ENCODE data around the gene MTHFD2L. TPM values are rescaled to one million over a fixed set of nuclear protein-coding genes. Genes with fewer than 3 reads are reported as not detected.

The MTHFD2L gene
- total RNA-seq, result 9.1 and 9.2 TPM in 2 replicates

DNA sequence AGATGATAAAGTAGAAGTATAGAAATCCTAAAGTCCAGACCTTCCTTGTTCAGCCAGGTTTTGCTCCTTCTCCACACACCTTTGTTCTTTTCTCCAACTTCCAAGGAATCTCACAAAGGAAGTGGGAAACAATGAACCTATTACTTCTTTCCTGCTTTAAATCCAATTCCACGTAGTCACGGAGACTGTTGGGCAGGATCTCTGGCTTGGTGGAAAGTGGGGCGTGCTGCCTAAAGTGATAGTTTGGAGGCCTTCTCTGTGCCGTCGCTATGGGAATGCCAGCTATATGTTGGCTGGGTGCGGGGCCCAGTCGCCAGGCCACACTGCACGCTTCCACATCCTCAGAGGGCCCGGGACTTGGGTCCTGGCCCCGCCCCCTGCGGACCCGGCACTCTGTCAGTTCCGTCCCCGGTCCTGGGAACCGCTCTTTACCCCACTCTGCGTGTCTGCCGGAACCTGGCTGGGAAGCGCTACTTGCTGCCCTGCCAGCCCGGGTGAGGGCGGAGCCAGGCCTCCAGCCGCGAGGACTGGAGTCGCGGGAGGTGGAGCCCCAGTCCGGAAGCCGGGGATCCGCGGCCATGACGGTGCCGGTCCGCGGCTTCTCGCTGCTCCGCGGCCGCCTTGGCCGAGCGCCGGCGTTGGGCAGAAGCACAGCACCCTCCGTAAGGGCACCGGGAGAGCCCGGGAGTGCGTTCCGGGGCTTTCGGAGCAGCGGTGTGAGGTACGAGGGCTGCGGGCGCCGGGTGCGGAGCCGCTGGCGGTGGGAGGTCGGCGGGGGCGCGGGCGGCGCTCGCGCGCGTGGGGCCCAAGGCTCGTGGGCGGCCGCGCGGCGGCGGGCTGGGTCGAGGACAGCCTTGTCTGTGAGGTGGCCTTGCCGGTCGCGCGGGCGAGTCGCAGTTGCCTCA is at the start of gene MTHFD2L:
TSS of gene MTHFD2L (plus strand) at position 558 of the 905 bp plus-strand sequence. CDS start at position 579, 21 bp downstream.

GRCh38 chr4:74308215-74308614 is 150.3 kb downstream of the MTHFD2L start, which contains the start of gene EPGN:
TSS of gene EPGN (plus strand) at chr4:74308470. CDS start at chr4:74308534, 64 bp downstream.

Other genes starting within 250 kb of the MTHFD2L start
- gene PF4, start 176.1 kb upstream of the MTHFD2L start, total RNA-seq, result not detected in 2 replicates
- gene PPBP, start 169.9 kb upstream of the MTHFD2L start, total RNA-seq, result not detected in 2 replicates
- 0.17 and 0.95 TPM in 2 replicates for gene CXCL5, start 159.4 kb upstream of the MTHFD2L start, total RNA-seq
- gene CXCL3, start 119.4 kb upstream of the MTHFD2L start, total RNA-seq, result 0.86 and 3.0 TPM in 2 replicates
- gene CXCL2, start 58.9 kb upstream of the MTHFD2L start, total RNA-seq, result 2.1 and 3.5 TPM in 2 replicates
- gene EPGN, start 150.4 kb downstream of the MTHFD2L start, total RNA-seq, result 0.32 TPM in 1 of 2 replicates, not detected in the other
- under 0.01 and 0.32 TPM in 2 replicates for gene EREG, start 207.0 kb downstream of the MTHFD2L start, total RNA-seq